HG02970 (cell line): Measurements from ENCODE around the gene GPR139.

Source experiments
- ATAC-seq: cut with Tn5 transposase; IDR thresholded peaks from one replicate; pipeline ENCODE4 v1.9.1; 2021; ENCODE audit warnings: mild to moderate bottlenecking, moderate library complexity, moderate number of reproducible peaks; ENCODE audit not compliant: unreplicated experiment, low FRiP score

The GPR139 gene

GRCh38 chr16:20061132-20061531 lies 12.6 kb downstream of the GPR139 start:
- ATAC-seq, result no peak

- ATAC-seq, result no peak
Observed at GRCh38 chr16:20056436-20056835, 17.3 kb downstream of the GPR139 start.

- ATAC-seq, result no peak
Observed at GRCh38 chr16:20053336-20053735, 20.4 kb downstream of the GPR139 start.

- ATAC-seq, result no peak
Observed at GRCh38 chr16:20051611-20052010, 22.1 kb downstream of the GPR139 start.

- no peak for ATAC-seq
Observed at GRCh38 chr16:20051147-20051546, 22.5 kb downstream of the GPR139 start.

- ATAC-seq, result no peak
Observed at GRCh38 chr16:20049831-20050230, 23.9 kb downstream of the GPR139 start.

GRCh38 chr16:20045886-20046285 lies 27.8 kb downstream of the GPR139 start:
- no peak for ATAC-seq

GRCh38 chr16:20042848-20043247 lies 30.8 kb downstream of the GPR139 start:
- no peak for ATAC-seq

- no peak for ATAC-seq
Observed at GRCh38 chr16:20041924-20042596, 31.6 kb downstream of the GPR139 start.

- no peak for ATAC-seq
Observed at GRCh38 chr16:20040011-20040410, 33.7 kb downstream of the GPR139 start.

GRCh38 chr16:20029611-20030010 lies 44.1 kb downstream of the GPR139 start:
- no peak for ATAC-seq

- ATAC-seq, result no peak
Observed at GRCh38 chr16:20026361-20027072, 47.2 kb downstream of the GPR139 start.

GRCh38 chr16:20023190-20023589 lies 50.5 kb downstream of the GPR139 start:
- no peak for ATAC-seq

GRCh38 chr16:20020976-20021375 lies 52.7 kb downstream of the GPR139 start:
- ATAC-seq, result no peak

GRCh38 chr16:20020083-20020482 lies 53.6 kb downstream of the GPR139 start:
- ATAC-seq, result no peak

- no peak for ATAC-seq
Observed at GRCh38 chr16:20016234-20016633, 57.5 kb downstream of the GPR139 start.

GRCh38 chr16:20004931-20005330 lies 68.8 kb downstream of the GPR139 start:
- no peak for ATAC-seq

- ATAC-seq, result no peak
Observed at GRCh38 chr16:20002936-20003335, 70.8 kb downstream of the GPR139 start.

- ATAC-seq, result no peak
Observed at GRCh38 chr16:20001856-20002707, 71.6 kb downstream of the GPR139 start.

- ATAC-seq, result no peak
Observed at GRCh38 chr16:19997734-19998133, 76.0 kb downstream of the GPR139 start.

- ATAC-seq, result no peak
Observed at GRCh38 chr16:19997264-19997663, 76.4 kb downstream of the GPR139 start.
